H1 (cell line): ENCODE measurements around the gene NAXE. TPM values are rescaled to one million over a fixed set of nuclear protein-coding genes. Genes with fewer than 3 reads are reported as not detected.

Experiments
- FOSL1 ChIP-seq: IDR thresholded peaks from 2 replicates; pipeline ENCODE4 v1.6.1; 2011; ENCODE audit warnings: mild to moderate bottlenecking, low read depth, low read length, moderate library complexity; ENCODE audit not compliant: insufficient read depth
- GTF2F1 ChIP-seq: IDR thresholded peaks from 2 replicates; pipeline ENCODE4 v1.6.1; 2012; ENCODE audit warnings: low read depth, low read length, improper control_type of control experiment, borderline replicate concordance
- SIX5 ChIP-seq: IDR thresholded peaks from 2 replicates; pipeline ENCODE4 v1.6.1; 2011; ENCODE audit warnings: mild to moderate bottlenecking, low read depth, low read length
- polyA plus RNA-seq, 7 experiments: library from polyadenylated mRNA; depleted of rRNA in 3 of 7; stranded (reverse) in 5 of 7; unstranded in 2 of 7; fragments of >200 nt in 5 of 7; fragments of 200-250 nt in 2 of 7; gene quantifications; 1 replicate in 5 of 7; 2 replicates in 1 of 7; 4 replicates in 1 of 7; pipeline versions ENCODE4 v1.2.1 to v1.2.3, GENCODE V29; 2011 to 2013; ENCODE audit warnings: missing spikeins in 2 of 7, mixed read lengths in 2 of 7
- total RNA-seq: library from RNA; stranded (reverse); fragmentation: NEBNext Ultra II Directional; extraction: Animal tissue kit (Norgen Biotek cat#: 25700); gene quantifications from 2 replicates; pipeline ENCODE4 v1.2.1, GENCODE V29; 2021
- TF ChIP-seq, protein P1 (sequence below): IDR thresholded peaks from 2 replicates; pipeline ENCODE4 v1.6.1; 2011; ENCODE audit warnings: low read depth, mild to moderate bottlenecking, low read length; ENCODE audit not compliant: insufficient read depth

NAXE gene
- total and polyA plus RNA-seq, 2 of the 8 experiments (the other 6 are each of a cell fraction or from before 2014, with no cell fraction given), result 73.1 to 74.3 TPM

- TF ChIP-seq, protein P1, sequence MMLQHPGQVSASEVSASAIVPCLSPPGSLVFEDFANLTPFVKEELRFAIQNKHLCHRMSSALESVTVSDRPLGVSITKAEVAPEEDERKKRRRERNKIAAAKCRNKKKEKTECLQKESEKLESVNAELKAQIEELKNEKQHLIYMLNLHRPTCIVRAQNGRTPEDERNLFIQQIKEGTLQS, result no peak
- TF ChIP-seq FOSL1, result no peak
- no peak for TF ChIP-seq GTF2F1
- TF ChIP-seq SIX5, result no peak
Observed at GRCh38 chr1:156615946-156616345, 24.4 kb downstream of the NAXE start (continued).
